Neural crest cell (in vitro differentiated cells): ENCODE results near the gene DBR1. TPM values are rescaled to one million over a fixed set of nuclear protein-coding genes. Genes with fewer than 3 reads are reported as not detected.

Source experiments
- DNase-seq: peaks from one replicate; pipeline ENCODE4 v3.0.0; 2021; ENCODE audit warnings: low read depth, mixed read lengths, low spot score
- H3K27ac Mint-ChIP-seq: one replicate; pipeline ENCODE4 v1.8.0; 2021; ENCODE audit warnings: mild to moderate bottlenecking, mixed read lengths; ENCODE audit not compliant: unreplicated experiment
- H3K27me3 Mint-ChIP-seq: 2 replicates; pipeline ENCODE4 v1.8.0; 2021; ENCODE audit warnings: low read depth, mild to moderate bottlenecking, mixed read lengths
- H3K36me3 Mint-ChIP-seq: 2 replicates; pipeline ENCODE4 v1.8.0; 2021; ENCODE audit warnings: low read depth, mild to moderate bottlenecking, mixed read lengths
- H3K4me1 Mint-ChIP-seq: 2 replicates; pipeline ENCODE4 v1.8.0; 2021; ENCODE audit warnings: mixed read lengths
- H3K4me3 Mint-ChIP-seq: one replicate; pipeline ENCODE4 v1.8.0; 2021; ENCODE audit warnings: mild to moderate bottlenecking, mixed read lengths
- H3K9me3 Mint-ChIP-seq: 2 replicates; pipeline ENCODE4 v1.8.0; 2021; ENCODE audit warnings: mixed read lengths
- CTCF ChIP-seq: fragments of 200-600 bp; sonication (generic); conservative IDR thresholded peaks from 2 replicates; pipeline ENCODE4 v1.5.0; 2021; ENCODE audit warnings: antibody characterized with exemption, mild to moderate bottlenecking
- total RNA-seq: library from RNA; stranded (reverse); gene quantifications from 2 replicates; pipeline ENCODE4 v1.2.1, GENCODE V29; 2021

Gene DBR1
- total RNA-seq, 1 donor from 2014 or later = 25.6 TPM

- H3K9me3 Mint-ChIP-seq = no peaks in the 10 kb centered on the region
- no peak overlapping the region for H3K27ac Mint-ChIP-seq
- no peak for TF ChIP-seq CTCF
- H3K27me3 Mint-ChIP-seq = no peaks in the 10 kb centered on the region
- H3K4me1 Mint-ChIP-seq = peaks cover 19% of the 10 kb centered on the region
- peaks cover 7% of the 10 kb centered on the region for H3K36me3 Mint-ChIP-seq
- no peak overlapping the region for H3K4me3 Mint-ChIP-seq
- DNase-seq = no peak
These were observed 29.2 kb upstream of the DBR1 start for GRCh38 chr3:138203938-138204337.

GRCh38 chr3:138202945-138203701 is 28.4 kb upstream of the DBR1 start:
- Mint-ChIP-seq H3K36me3 (peaks cover 7% of the 10 kb centered on the region), H3K9me3 (no peaks in the 10 kb centered on the region), H3K27me3 (no peaks in the 10 kb centered on the region), H3K27ac (no peak overlapping the region), H3K4me3 (no peak overlapping the region), H3K4me1 (peaks cover 19% of the 10 kb centered on the region)
- no peak for DNase-seq
- no peak for TF ChIP-seq CTCF

DNA sequence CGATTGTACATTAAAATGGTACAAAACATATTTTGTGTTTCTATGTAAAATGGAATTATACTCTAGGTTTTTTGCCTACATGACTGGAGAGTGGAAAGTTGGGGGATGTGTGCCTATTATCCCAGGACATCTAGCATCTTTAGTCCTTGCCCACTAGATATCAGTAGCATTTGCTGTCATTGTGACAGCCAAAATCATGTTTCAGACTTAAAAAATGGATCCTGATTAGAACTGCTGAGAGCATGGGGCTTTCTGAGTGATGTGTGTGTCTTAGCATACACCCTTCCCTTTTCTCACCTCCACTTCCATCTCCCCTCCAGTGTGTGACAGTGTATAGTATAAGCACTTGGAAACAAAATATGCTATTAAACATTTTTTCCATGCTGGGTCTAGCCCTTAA is 25.7 kb upstream of the DBR1 start:
- Mint-ChIP-seq H3K27ac (no peak overlapping the region), H3K4me1 (peaks cover 19% of the 10 kb centered on the region), H3K36me3 (peaks cover 6% of the 10 kb centered on the region), H3K27me3 (no peaks in the 10 kb centered on the region), H3K4me3 (no peak overlapping the region), H3K9me3 (no peaks in the 10 kb centered on the region)
- no peak for TF ChIP-seq CTCF
- DNase-seq = no peak

DNA sequence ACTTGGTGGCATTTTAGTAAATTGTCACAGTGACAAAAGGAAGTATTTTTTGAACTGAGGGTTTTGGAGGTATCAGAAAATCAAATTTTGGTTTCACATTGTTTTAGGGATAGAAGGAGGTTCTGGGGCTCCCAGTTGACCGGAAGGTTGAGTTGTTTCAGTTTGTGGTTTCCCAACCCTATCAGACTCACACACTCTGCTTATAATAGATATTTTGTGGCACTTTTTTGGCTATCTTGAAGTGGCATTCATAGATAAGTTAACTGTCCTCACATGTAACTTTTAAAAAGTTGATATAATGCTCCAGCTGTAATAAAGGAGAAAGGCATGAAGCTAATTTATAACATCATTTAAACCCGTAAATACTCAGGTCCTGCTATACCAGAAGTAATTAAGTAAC is 25.1 kb upstream of the DBR1 start:
- Mint-ChIP-seq H3K4me3 (no peak overlapping the region), H3K27ac (no peak overlapping the region), H3K9me3 (no peaks in the 10 kb centered on the region), H3K4me1 (peaks cover 19% of the 10 kb centered on the region), H3K36me3 (peaks cover 7% of the 10 kb centered on the region), H3K27me3 (no peaks in the 10 kb centered on the region)
- no peak for TF ChIP-seq CTCF
- no peak for DNase-seq

DNA sequence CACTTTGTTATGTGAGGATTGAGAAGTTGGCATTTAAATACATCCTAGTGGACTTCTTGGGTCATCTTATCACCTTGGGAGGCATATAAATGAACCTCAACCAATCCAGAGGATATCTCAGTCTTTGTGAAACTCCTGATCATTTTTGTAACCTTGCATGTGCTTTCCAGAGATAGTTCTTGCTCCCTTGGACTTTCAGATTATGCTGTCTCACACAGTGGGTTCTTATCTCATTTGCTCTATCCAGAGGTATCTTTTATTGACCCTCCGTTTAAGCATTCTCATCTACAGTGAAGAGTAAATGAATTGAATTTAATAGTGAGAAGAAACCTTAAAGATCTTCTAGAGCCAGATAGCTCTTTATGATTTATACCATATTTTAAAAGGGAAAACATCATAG is 22.8 kb upstream of the DBR1 start:
- TF ChIP-seq CTCF = no peak
- H3K27ac Mint-ChIP-seq = no peak overlapping the region
- no peak for DNase-seq
- no peak overlapping the region for H3K4me3 Mint-ChIP-seq
- H3K27me3 Mint-ChIP-seq = no peaks in the 10 kb centered on the region
- no peaks in the 10 kb centered on the region for H3K9me3 Mint-ChIP-seq
- peaks cover 7% of the 10 kb centered on the region for H3K36me3 Mint-ChIP-seq
- peaks cover 15% of the 10 kb centered on the region for H3K4me1 Mint-ChIP-seq
